NCI-H128 (cell line): ENCODE data around the gene SMTNL2.
"Not testable (repeated sequence)": the region's sequence is repeated elsewhere in the genome, so short reads cannot be mapped to it uniquely, and the experiment has no call there.

Source experiments
- DNase-seq: peaks from one replicate; lab custom pipeline; 2025; ENCODE audit not compliant: unreplicated experiment; lab: John Stamatoyannopoulos, UW

Gene SMTNL2

GRCh38 chr17:4631431-4631830, 47.1 kb downstream of the SMTNL2 start:
- no peak for DNase-seq

- no peak for DNase-seq
Observed at GRCh38 chr17:4631836-4632580, 47.7 kb downstream of the SMTNL2 start.

DNA sequence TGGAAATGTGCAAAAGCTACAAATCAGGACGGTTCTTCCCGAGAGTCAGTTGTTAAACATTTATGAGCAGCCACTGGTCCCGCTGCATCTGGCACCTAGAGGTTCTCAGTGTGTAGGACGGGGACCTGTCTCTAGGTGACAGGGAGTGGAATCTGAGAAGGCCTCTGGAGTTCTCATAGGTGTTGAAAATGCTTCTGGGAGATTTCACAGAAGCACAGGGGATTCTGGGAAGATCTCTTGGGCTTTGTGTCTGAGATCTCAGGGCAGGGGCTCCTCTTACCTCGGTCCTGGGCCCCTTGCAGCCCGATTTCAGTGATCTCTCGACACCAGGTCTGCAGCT, 48.2 kb downstream of the SMTNL2 start:
- DNase-seq: no peak

GRCh38 chr17:4633643-4634042, 49.3 kb downstream of the SMTNL2 start:
- DNase-seq: no peak

DNA sequence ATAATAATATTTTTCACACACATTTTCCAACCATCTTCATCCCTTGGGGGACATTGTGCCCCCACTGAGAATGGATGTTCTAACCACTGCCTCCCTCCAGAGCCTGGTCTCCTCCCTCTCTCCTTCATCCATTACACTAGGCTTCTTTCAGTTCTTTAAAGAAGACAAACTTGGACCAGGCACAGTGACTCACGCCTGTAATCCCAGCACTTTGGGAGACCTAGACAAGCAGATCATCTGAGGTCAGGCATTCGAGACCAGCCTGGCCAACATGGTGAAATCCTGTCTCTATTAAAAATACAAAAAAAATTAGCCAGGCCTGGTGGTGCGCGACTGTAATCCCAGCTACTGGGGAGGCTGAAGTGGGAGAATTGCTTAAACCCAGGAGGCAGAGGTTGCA, 50.6 kb downstream of the SMTNL2 start:
- no peak for DNase-seq

DNA sequence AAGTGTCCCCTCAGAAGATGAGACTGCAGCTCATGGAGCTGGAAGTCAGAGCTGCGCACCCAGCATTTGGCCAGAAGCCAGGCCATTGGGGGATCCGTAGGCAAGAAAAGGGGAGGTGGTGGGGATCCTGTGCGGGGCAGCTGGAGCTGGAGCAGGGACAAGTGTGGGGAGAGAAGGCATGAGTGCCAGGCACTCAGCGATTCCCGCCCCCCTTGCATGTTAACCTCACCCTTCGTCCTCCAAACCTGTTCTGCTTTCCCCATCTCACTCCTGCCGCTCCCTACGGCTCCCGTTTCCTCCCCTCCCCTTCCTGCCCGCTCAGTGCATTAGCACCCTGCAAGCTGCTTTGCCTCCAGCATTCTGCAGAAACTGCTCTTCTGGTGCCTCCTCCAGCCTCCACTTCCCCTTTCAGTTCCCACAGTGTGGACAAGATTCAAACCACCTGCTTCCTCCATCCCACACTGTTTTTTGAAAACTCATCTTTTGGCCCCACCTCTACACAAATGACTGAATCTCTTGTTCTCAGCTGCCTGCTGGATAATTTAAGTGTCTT, 51.6 kb downstream of the SMTNL2 start:
- no peak for DNase-seq

- no peak for DNase-seq
Observed at GRCh38 chr17:4636474-4637100, 52.3 kb downstream of the SMTNL2 start.

- DNase-seq: not testable (repeated sequence)
Observed at GRCh38 chr17:4638766-4639165, 54.4 kb downstream of the SMTNL2 start.

DNA sequence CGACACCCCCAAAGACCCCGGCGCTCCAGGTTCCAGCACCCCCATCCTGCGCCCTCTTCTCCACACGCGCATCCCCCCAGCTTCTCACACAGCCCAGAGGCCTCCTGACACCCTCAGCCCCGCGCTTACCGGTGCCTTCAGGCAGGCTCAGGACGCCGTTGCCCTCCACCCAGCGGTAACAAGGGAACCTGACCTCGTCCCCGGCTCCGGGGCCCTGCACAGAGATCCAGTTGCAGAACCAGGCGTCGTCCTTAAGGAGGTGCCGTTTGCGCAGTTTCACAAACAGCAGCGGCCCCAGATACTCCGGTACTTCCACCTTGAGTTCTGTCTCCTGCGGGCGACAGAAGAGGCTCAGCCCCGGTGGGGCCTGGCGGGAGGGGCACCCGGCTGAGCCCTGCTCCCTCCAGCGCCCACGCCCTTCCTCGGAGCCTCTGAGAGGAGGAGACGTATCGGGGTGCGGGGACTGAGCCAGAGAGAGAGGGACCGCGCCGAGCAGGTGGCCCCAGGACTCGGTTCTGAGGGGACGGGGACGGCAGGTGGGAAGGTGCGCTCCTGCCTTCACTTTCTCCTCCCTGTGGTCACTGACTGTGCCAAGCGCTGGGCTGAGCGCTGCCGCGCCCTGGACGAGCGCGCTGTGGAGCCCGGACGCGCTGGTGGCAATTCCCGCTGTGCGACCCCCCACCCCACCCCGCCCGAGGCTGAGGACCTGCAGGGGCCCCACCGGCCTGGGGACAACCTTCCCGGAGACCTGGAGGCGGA, 55.2 kb downstream of the SMTNL2 start:
- not testable (repeated sequence) for DNase-seq

DNA sequence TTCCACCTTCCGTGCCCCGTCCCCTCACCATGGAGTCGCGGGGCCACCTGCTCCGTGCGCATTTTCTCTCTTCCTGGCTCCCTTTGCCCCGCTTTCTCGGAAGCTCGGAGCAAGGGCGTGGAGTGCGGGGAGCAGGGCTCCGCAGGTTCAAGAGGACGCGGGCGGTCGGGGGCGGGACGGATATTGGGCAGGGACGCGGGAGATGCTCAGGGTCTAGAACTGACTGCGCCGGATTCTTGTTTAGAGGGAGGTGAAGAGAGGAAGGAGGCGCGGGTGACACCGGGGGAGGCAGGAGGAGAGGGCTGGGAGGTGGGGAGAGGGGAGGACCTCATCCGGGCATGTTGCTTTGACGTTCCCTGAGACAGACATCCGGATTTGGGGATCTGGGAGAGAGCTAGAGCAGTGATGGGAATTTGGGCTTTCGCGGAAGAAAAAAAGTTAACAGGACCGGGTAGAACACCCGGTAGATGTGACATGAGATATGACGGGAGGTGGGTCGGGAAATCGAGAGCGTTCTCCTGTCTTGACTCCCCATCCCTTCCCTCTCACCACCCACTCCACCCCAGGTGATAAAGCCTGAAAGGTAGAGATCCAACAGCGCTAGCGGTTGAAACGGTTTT, 56.4 kb downstream of the SMTNL2 start:
- not testable (repeated sequence) for DNase-seq

DNA sequence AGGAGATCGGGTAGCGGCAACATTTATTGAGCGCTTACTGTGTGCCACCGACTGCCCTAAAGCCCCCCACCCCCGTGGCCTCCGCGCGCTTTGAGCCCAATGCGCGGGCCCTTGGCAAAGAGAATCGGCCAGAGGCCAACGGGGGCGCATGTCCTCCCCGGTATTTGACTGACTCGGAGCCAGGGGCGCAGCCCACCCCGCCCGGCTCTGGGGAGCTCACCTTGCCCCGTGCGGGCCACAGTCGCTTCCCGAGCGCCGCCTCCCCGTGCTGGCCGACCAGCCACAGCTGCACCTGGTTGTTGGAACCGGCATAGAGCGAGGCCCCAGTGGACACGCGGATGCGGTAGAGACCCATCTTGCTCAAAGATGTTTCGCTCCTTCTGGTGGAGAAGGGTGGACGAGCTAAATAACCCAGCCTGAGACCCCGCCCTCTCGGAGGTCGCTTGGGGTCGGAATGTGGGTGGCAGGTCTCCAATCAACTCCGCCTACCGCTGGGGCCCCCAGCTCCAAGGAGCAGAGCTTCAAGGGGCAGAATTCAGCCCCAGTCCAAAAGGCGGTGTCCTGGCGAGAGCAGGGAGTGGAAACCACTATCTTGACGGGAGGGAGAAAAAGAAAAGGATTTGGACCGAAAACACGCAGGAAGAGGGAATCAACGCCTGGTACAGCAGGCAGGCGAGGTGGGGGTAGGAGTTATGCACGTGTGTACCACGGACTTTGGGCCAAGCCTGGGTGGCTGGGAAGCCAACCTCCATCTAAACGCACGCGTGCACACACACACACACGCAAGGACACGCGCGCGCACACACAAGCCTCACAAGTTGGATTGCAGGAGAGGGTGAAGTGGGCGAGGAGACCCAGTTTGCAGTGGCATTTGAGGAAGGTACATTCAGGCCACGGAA, 57.2 kb downstream of the SMTNL2 start, which contains the start of gene ALOX15:
Gene ALOX15 (minus strand): TSS at position 382 of the 899 bp plus-strand sequence. CDS start 27 bp downstream, at position 355.
- DNase-seq: no peak

DNA sequence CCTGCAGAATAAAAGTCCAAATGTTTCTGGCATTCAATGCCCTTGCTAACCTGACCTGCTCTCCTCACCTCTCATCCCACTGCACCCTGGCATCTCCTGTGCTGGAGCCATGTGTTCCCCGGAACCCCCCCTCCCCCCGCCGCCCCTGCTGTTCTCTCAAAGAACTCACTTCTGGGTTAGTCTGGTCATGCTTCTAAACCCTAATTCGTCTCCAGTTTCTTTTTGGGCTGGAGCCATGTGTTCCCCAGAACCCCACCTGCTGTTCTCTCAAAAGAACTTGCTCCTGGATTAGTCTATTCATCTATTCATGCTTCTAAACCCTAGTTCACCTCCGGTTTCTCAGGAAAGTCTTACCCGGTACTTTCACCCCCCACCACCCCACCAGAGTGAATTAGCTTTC, 58.0 kb downstream of the SMTNL2 start:
- DNase-seq: no peak

DNA sequence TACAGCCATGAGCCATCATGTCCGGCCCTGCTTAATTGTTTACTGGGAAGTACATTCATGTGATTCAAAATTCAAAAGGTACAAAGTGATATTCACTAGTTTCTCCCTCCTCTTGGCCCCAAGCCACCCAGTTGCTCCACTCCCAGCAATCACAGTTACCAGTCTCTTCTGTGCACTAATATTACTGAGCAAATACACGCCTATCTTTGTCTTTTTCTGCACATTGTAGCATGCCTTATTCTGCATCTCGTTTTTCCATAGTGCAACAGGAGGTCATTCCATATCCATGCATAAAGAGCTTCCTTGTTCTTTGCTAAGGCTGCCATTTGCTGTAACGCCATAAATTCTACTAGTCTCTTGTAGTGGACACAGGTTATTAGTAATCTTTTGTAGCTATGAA, 59.3 kb downstream of the SMTNL2 start:
- no peak for DNase-seq

DNA sequence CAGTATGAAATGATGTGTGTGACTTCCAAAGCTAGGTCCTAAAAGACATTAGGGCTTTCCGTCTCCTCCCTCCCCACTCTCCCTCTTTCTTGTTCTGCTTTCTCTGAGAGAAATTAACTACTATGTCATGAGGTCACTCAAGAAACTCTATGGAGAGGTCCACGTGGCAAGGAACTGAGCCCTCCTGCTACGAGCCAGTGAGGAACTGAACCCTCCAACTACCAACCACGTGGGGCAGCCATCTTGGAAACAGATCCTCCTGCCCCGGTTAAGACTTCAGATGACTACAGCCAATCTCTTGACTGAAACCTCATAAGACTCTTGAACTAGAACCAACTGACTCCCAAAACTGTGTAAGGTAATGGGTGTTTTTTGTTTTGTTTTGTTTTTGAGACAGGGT, 61.3 kb downstream of the SMTNL2 start:
- no peak for DNase-seq

- DNase-seq: no peak
Observed at GRCh38 chr17:4648741-4649140, 64.4 kb downstream of the SMTNL2 start.

- no peak for DNase-seq
Observed at GRCh38 chr17:4652997-4653396, 68.7 kb downstream of the SMTNL2 start.

- DNase-seq: not testable (repeated sequence)
Observed at GRCh38 chr17:4655933-4656332, 71.6 kb downstream of the SMTNL2 start.

DNA sequence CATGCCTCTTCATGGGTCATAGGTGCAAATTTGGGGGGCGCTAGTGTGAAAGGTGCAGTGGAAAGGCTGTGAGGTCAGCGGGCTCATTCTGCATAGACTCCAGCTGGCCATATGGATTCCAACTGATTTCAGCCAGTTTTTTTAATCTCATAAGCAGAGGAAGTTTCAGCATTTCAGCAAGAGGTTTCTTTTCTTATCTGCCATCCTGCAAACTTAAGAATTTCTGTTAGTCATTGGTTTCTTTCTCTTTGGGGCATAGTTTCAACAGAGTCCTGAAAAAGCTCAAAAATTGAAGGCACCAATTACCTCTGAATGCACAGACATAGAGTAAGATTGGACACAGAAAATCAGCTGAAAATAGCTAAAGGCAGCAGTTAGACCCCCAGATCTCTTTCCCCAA, 73.3 kb downstream of the SMTNL2 start:
- DNase-seq: no peak
